ENCODE measurements around the gene ANKS4B.

GRCh38 chr16:21185659-21186325 lies 47.7 kb upstream of the ANKS4B start:
- TF ChIP-seq, protein P1, sequence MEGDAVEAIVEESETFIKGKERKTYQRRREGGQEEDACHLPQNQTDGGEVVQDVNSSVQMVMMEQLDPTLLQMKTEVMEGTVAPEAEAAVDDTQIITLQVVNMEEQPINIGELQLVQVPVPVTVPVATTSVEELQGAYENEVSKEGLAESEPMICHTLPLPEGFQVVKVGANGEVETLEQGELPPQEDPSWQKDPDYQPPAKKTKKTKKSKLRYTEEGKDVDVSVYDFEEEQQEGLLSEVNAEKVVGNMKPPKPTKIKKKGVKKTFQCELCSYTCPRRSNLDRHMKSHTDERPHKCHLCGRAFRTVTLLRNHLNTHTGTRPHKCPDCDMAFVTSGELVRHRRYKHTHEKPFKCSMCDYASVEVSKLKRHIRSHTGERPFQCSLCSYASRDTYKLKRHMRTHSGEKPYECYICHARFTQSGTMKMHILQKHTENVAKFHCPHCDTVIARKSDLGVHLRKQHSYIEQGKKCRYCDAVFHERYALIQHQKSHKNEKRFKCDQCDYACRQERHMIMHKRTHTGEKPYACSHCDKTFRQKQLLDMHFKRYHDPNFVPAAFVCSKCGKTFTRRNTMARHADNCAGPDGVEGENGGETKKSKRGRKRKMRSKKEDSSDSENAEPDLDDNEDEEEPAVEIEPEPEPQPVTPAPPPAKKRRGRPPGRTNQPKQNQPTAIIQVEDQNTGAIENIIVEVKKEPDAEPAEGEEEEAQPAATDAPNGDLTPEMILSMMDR (IDR thresholded peaks at IDR 0.05), result no peak
- no peak for TF ChIP-seq ZFX (IDR thresholded peaks at IDR 0.05; ENCODE audit: borderline replicate concordance)
